HepG2 (cell line): Measurements from ENCODE around the gene ABCA13. TPM values are rescaled to one million over a fixed set of nuclear protein-coding genes. Genes with fewer than 3 reads are reported as not detected.

Experiments used
- ATAC-seq: fragments of 200-7000 bp; cut with Tn5 transposase; 3 replicates; pipeline ENCODE4 v1.9.1; 2020; ENCODE audit warnings: mild to moderate bottlenecking, moderate library complexity
- BruUV-seq: library from RNA; stranded (reverse); fragments of 400-500 nt; replicated peaks from 2 replicates; lab custom pipeline; 2021; lab: Mats Ljungman, UMichigan
- CTCF ChIA-PET: fragments of 300-600 bp; formaldehyde crosslinking; extraction: SDS; loops from one replicate; lab custom pipeline; 2021; ENCODE audit warnings: low total read pairs, inconsistent platforms, low intra/inter-chr PET ratio; lab: Yijun Ruan, JAX
- POLR2A ChIA-PET: fragments of 350-600 bp; sonication (Branson Sonifier 250); formaldehyde crosslinking; loops from one replicate; lab custom pipeline; 2020; ENCODE audit warnings: antibody characterized with exemption, inconsistent platforms; lab: Yijun Ruan, JAX
- DNase-seq: peaks from one replicate; pipeline ENCODE4 v3.0.0-alpha.2; 2015; ENCODE audit warnings: low spot score
- FAIRE-seq: peaks from 3 replicates; lab custom pipeline; 2011; peaks lifted over from hg19 to GRCh38; lab: Jason Lieb, UNC
- H2AFZ ChIP-seq: one replicate; pipeline ENCODE4 v1.6.1; 2011; ENCODE audit warnings: low read length, inconsistent platforms
- H3K27ac ChIP-seq: fragments of 300-600 bp; 3 replicates; pipeline ENCODE4 v1.8.0; 2011; ENCODE audit warnings: mixed run types, mild to moderate bottlenecking, mixed read lengths, low read length, inconsistent platforms; ENCODE audit not compliant: insufficient read depth; ENCODE audit errors: extremely low read length
- H3K27me3 ChIP-seq, 2 experiments: fragments of 200-600 bp in 1 of 2; 2 replicates in 1 of 2; 3 replicates in 1 of 2; pipeline versions ENCODE4 v1.6.0 to v1.8.0; 2011; ENCODE audit warnings: low read length in 2 of 2, mild to moderate bottlenecking in 2 of 2, moderate library complexity in 2 of 2, inconsistent platforms in 1 of 2; ENCODE audit not compliant: insufficient read depth in 2 of 2, control insufficient read depth in 1 of 2
- H3K36me3 ChIP-seq, 2 experiments: fragments of 200-600 bp in 1 of 2; replicated peaks in 1 of 2; 2 replicates in 1 of 2; 3 replicates in 1 of 2; pipeline versions ENCODE4 v1.5.1 to v1.8.0; 2011; ENCODE audit warnings: low read length in 2 of 2, inconsistent platforms in 1 of 2; ENCODE audit not compliant: insufficient read depth in 2 of 2, control insufficient read depth in 1 of 2
- H3K4me1 ChIP-seq: 2 replicates; pipeline ENCODE4 v1.5.1; 2012; ENCODE audit warnings: low read length, inconsistent platforms; ENCODE audit not compliant: insufficient read depth
- H3K4me2 ChIP-seq: 2 replicates; pipeline ENCODE4 v1.6.0; 2011; ENCODE audit warnings: low read depth, low read length, inconsistent platforms
- H3K4me3 ChIP-seq, 3 experiments: fragments of 200-600 bp in 1 of 3; sonication (generic), shearing (Covaris generic) in 1 of 3; replicated peaks in 1 of 3; 2 replicates each; pipeline ENCODE4 v1.5.1; 2011 to 2016; ENCODE audit warnings: low read length in 3 of 3, inconsistent platforms in 2 of 3, low read depth in 2 of 3, mild to moderate bottlenecking in 2 of 3, control low read depth in 1 of 3, mixed read lengths in 1 of 3; ENCODE audit not compliant: insufficient read depth in 1 of 3
- H3K79me2 ChIP-seq: one replicate; pipeline ENCODE4 v1.6.1; 2011; ENCODE audit warnings: low read length, inconsistent platforms; ENCODE audit not compliant: insufficient read depth
- H3K9ac ChIP-seq: 2 replicates; pipeline ENCODE4 v1.6.0; 2011; ENCODE audit warnings: mild to moderate bottlenecking, low read depth, low read length, inconsistent platforms; ENCODE audit not compliant: insufficient read depth
- H3K9me3 ChIP-seq: 2 replicates; pipeline ENCODE4 v1.5.1; 2012; ENCODE audit warnings: mild to moderate bottlenecking, low read length
- H4K20me1 ChIP-seq: 2 replicates; pipeline ENCODE4 v1.6.0; 2011; ENCODE audit warnings: inconsistent platforms, mild to moderate bottlenecking, low read length, moderate library complexity; ENCODE audit not compliant: insufficient read depth
- AGO1 ChIP-seq: fragments of 200-400 bp; formaldehyde crosslinking; IDR thresholded peaks from 2 replicates; pipeline ENCODE4 v1.6.1; 2017; ENCODE audit warnings: mild to moderate bottlenecking, low read depth, low read length, moderate library complexity; ENCODE audit not compliant: poor library complexity, severe bottlenecking
- ATAD3A ChIP-seq: sonication (generic); formaldehyde crosslinking; IDR thresholded peaks from 2 replicates; pipeline ENCODE4 v1.4.0; 2020; ENCODE audit warnings: missing genetic modification reagents
- CBX5 ChIP-seq: sonication (generic); formaldehyde crosslinking; IDR thresholded peaks from 2 replicates; pipeline ENCODE4 v1.4.0; 2020; ENCODE audit warnings: missing genetic modification reagents, borderline replicate concordance
- JUND ChIP-seq: sonication (generic); formaldehyde crosslinking; IDR thresholded peaks from 2 replicates; pipeline ENCODE4 v1.8.0; 2022; ENCODE audit warnings: mild to moderate bottlenecking, missing genetic modification reagents
- KLF12 ChIP-seq: sonication (generic); formaldehyde crosslinking; IDR thresholded peaks from 2 replicates; pipeline ENCODE4 v1.4.0; 2020; ENCODE audit warnings: missing genetic modification reagents, borderline replicate concordance
- RARA ChIP-seq: IDR thresholded peaks from 2 replicates; pipeline ENCODE4 v1.6.1; 2016; ENCODE audit warnings: missing genetic modification reagents, missing compliant biosample characterization
- RBAK ChIP-seq: sonication (generic); formaldehyde crosslinking; IDR thresholded peaks from 2 replicates; pipeline ENCODE4 v1.5.1; 2020; ENCODE audit warnings: mild to moderate bottlenecking, missing genetic modification reagents
- RBFOX2 ChIP-seq: fragments of 200-400 bp; formaldehyde crosslinking; IDR thresholded peaks from 2 replicates; pipeline ENCODE4 v1.6.1; 2017; ENCODE audit warnings: low read depth, mild to moderate bottlenecking, low read length
- SALL1 ChIP-seq: sonication (generic); formaldehyde crosslinking; IDR thresholded peaks from 2 replicates; pipeline ENCODE4 v1.8.0; 2022; ENCODE audit warnings: mild to moderate bottlenecking, missing genetic modification reagents
- ZNF180 ChIP-seq: sonication (generic); formaldehyde crosslinking; IDR thresholded peaks from 2 replicates; pipeline ENCODE4 v1.4.0; 2020; ENCODE audit warnings: low read depth, missing genetic modification reagents, borderline replicate concordance
- ZNF33A ChIP-seq: sonication (generic); formaldehyde crosslinking; IDR thresholded peaks from 2 replicates; pipeline ENCODE4 v1.5.1; 2020; ENCODE audit warnings: missing genetic modification reagents, mild to moderate bottlenecking, moderate library complexity, borderline replicate concordance
- ZNF350 ChIP-seq: sonication (generic); formaldehyde crosslinking; IDR thresholded peaks from 2 replicates; pipeline ENCODE4 v1.4.0; 2020; ENCODE audit warnings: mild to moderate bottlenecking, low read depth, missing genetic modification reagents, borderline replicate concordance
- ZNF431 ChIP-seq: sonication (generic); formaldehyde crosslinking; IDR thresholded peaks from 2 replicates; pipeline ENCODE4 v1.9.0; 2022; ENCODE audit warnings: missing genetic modification reagents, low read depth, mild to moderate bottlenecking, borderline replicate concordance
- ZNF570 ChIP-seq: sonication (generic); formaldehyde crosslinking; IDR thresholded peaks from 2 replicates; pipeline ENCODE4 v1.4.0; 2020; ENCODE audit warnings: mild to moderate bottlenecking, missing genetic modification reagents, borderline replicate concordance
- ZNF839 ChIP-seq: sonication (generic); formaldehyde crosslinking; IDR thresholded peaks from 2 replicates; pipeline ENCODE4 v1.4.0; 2020; ENCODE audit warnings: missing genetic modification reagents, mild to moderate bottlenecking, borderline replicate concordance
- ZSCAN12 ChIP-seq: sonication (generic); formaldehyde crosslinking; IDR thresholded peaks from 2 replicates; pipeline ENCODE4 v1.9.0; 2021; ENCODE audit warnings: mild to moderate bottlenecking, missing genetic modification reagents
- WGBS: methylation state at CpG from one replicate; pipeline ENCODE4 v1.1.6; 2017; ENCODE audit warnings: low lambda C conversion rate; 5-methylcytosine and 5-hydroxymethylcytosine counted together
- in situ Hi-C: cut with HindIII; loops from 2 replicates; pipeline ENCODE4 v1.10.0; 2017; ENCODE audit warnings: low pct_unique_long_range_greater_than_20kb; ENCODE audit not compliant: extremely low pct_ligation_motif_present
- intact Hi-C: fragments of 100-400 bp; cut with micrococcal nuclease; formaldehyde crosslinking; loops from one replicate; pipeline ENCODE4 v1.10.0; 2022; ENCODE audit not compliant: unreplicated experiment
- polyA plus RNA-seq, 8 experiments: library from polyadenylated mRNA; depleted of rRNA in 3 of 8; stranded (reverse) in 7 of 8; unstranded in 1 of 8; fragments of >200 nt; fragmentation: Illumina TruSeq in 4 of 8; extraction: Trizol in 4 of 8; gene quantifications; 2 replicates each; pipeline versions ENCODE4 v1.2.1 to v1.2.3, GENCODE V29; 2011 to 2016; ENCODE audit warnings: low read depth in 4 of 8, missing spikeins in 1 of 8, mixed read lengths in 1 of 8; ENCODE audit not compliant: insufficient read depth in 1 of 8
- total RNA-seq, 5 experiments: library from RNA; depleted of rRNA; stranded (reverse); fragments of >200 nt; fragmentation: Illumina TruSeq; extraction: Trizol; gene quantifications; 2 replicates each; pipeline ENCODE4 v1.2.3, GENCODE V29; 2016; ENCODE audit warnings: low read depth in 1 of 5
- TF ChIP-seq, protein P1 (sequence below): sonication (generic); formaldehyde crosslinking; IDR thresholded peaks from 2 replicates; pipeline ENCODE4 v1.4.0; 2020; ENCODE audit warnings: mild to moderate bottlenecking, missing genetic modification reagents
- TF ChIP-seq, protein P2 (sequence below): sonication (generic); formaldehyde crosslinking; IDR thresholded peaks from 2 replicates; pipeline ENCODE4 v1.4.0; 2020; ENCODE audit warnings: missing genetic modification reagents
- TF ChIP-seq, protein P3 (sequence below): IDR thresholded peaks from 2 replicates; pipeline ENCODE4 v1.6.1; 2018; ENCODE audit warnings: missing genetic modification reagents, mild to moderate bottlenecking, missing compliant biosample characterization
- TF ChIP-seq, protein P4 (sequence below): IDR thresholded peaks from 2 replicates; pipeline ENCODE4 v1.6.1; 2016; ENCODE audit warnings: mild to moderate bottlenecking, missing biosample characterization, missing genetic modification reagents
- TF ChIP-seq, protein P5 (sequence below): sonication (generic); formaldehyde crosslinking; IDR thresholded peaks from 2 replicates; pipeline ENCODE4 v1.8.0; 2023; ENCODE audit warnings: mild to moderate bottlenecking, missing genetic modification reagents

ABCA13 gene
- total and polyA plus RNA-seq, 2 of the 13 experiments (the other 11 are each of a cell fraction or from before 2014, with no cell fraction given): 0.03 TPM; not detected in 1

DNA sequence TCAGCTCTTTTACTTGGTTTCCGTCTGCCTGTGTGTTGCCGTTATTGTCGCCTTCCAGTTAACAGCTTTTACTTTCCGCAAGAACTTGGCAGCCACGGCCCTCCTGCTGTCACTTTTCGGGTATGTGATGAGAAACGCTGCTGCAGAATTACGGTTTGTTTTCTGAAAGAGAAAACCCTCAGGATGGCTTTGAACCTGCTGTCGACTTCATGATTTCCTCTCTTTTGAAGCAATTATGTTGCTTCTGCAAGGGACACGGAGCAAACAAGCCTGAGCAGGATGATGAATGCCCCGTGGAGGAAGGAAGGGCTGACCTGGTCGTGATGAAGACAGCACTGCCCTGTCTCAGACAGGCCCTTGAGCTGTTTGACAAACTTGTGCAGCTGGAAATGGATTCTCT is 339.8 kb downstream of the ABCA13 start (continued):
- TF ChIP-seq ZNF350 (CRISPR knock-in tag) (no peak), ZNF570 (no peak), RBFOX2 (no peak), RBAK (CRISPR knock-in tag) (no peak)
- TF ChIP-seq, protein P1, sequence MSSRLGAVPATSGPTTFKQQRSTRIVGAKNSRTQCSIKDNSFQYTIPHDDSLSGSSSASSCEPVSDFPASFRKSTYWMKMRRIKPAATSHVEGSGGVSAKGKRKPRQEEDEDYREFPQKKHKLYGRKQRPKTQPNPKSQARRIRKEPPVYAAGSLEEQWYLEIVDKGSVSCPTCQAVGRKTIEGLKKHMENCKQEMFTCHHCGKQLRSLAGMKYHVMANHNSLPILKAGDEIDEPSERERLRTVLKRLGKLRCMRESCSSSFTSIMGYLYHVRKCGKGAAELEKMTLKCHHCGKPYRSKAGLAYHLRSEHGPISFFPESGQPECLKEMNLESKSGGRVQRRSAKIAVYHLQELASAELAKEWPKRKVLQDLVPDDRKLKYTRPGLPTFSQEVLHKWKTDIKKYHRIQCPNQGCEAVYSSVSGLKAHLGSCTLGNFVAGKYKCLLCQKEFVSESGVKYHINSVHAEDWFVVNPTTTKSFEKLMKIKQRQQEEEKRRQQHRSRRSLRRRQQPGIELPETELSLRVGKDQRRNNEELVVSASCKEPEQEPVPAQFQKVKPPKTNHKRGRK: no peak

DNA sequence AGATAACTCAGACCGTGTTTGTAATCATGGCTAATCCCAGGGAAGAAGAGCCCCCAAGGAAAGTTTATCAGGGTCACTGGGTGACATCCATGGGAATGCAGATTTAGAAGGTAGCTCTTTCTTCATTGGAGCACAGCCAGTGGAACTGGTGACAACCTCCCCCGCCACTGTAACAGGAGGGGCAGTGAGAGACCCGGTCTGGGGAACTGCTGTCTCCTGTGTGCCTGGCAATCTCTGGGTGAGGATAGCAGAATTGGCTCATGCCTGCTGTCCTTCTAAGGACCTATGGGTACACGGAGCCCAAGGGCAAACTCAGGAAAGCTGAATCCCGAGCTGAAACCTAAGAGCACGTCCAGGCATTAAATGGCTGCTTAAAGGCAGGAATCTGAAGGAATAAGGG is 341.6 kb downstream of the ABCA13 start:
- Histone ChIP-seq H3K36me3 (no peaks in the 10 kb centered on the region), H2AFZ (no peak overlapping the region), H4K20me1 (no peaks in the 10 kb centered on the region), H3K9me3 (no peaks in the 10 kb centered on the region), H3K9ac (no peak overlapping the region), H3K79me2 (no peaks in the 10 kb centered on the region), H3K4me2 (no peak overlapping the region), H3K4me3 (no peak overlapping the region), H3K27me3 (peaks cover 0 to 3% of the 10 kb centered on the region in 2 experiments; a peak in 2 of 5 replicates), H3K4me1 (no peaks in the 10 kb centered on the region), H3K27ac (no peak overlapping the region)
- WGBS: 0% methylated on average over 6 of the region's 6 CpGs
- FAIRE-seq: no peak
- no peak for DNase-seq
- ChIA-PET POLR2A (no interaction called here), CTCF (no interaction called here)
- intact Hi-C loops: no loop called here
- in situ Hi-C loops: no loop called here
- ATAC-seq: no peak
- BruUV-seq: no TSS peak
- TF ChIP-seq JUND (CRISPR knock-in tag) (no peak), RARA (CRISPR knock-in tag) (no peak), KLF12 (CRISPR knock-in tag) (no peak), ZNF839 (CRISPR knock-in tag) (no peak), ATAD3A (CRISPR knock-in tag) (no peak), SALL1 (CRISPR knock-in tag) (no peak), AGO1 (no peak), CBX5 (no peak), ZSCAN12 (CRISPR knock-in tag) (no peak), ZNF180 (CRISPR knock-in tag) (no peak), ZNF33A (CRISPR knock-in tag) (no peak), ZNF431 (CRISPR knock-in tag) (no peak)
- TF ChIP-seq, protein P2, sequence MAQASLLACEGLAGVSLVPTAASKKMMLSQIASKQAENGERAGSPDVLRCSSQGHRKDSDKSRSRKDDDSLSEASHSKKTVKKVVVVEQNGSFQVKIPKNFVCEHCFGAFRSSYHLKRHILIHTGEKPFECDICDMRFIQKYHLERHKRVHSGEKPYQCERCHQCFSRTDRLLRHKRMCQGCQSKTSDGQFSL: no peak
- TF ChIP-seq, protein P3, sequence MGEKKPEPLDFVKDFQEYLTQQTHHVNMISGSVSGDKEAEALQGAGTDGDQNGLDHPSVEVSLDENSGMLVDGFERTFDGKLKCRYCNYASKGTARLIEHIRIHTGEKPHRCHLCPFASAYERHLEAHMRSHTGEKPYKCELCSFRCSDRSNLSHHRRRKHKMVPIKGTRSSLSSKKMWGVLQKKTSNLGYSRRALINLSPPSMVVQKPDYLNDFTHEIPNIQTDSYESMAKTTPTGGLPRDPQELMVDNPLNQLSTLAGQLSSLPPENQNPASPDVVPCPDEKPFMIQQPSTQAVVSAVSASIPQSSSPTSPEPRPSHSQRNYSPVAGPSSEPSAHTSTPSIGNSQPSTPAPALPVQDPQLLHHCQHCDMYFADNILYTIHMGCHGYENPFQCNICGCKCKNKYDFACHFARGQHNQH (CRISPR knock-in tag): no peak
- TF ChIP-seq, protein P4, sequence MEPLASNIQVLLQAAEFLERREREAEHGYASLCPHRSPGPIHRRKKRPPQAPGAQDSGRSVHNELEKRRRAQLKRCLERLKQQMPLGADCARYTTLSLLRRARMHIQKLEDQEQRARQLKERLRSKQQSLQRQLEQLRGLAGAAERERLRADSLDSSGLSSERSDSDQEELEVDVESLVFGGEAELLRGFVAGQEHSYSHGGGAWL: no peak
- TF ChIP-seq, protein P5, sequence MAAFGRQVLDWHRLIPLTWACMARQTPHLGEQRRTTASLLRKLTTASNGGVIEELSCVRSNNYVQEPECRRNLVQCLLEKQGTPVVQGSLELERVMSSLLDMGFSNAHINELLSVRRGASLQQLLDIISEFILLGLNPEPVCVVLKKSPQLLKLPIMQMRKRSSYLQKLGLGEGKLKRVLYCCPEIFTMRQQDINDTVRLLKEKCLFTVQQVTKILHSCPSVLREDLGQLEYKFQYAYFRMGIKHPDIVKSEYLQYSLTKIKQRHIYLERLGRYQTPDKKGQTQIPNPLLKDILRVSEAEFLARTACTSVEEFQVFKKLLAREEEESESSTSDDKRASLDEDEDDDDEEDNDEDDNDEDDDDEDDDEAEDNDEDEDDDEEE: no peak
